Measurements from ENCODE around the gene KRAS. TPM values are rescaled to one million over a fixed set of nuclear protein-coding genes. Genes with fewer than 3 reads are reported as not detected.

Gene KRAS
- total and polyA plus RNA-seq, 4 donors, result 6.2 to 33.0 (median 14.1) TPM

DNA sequence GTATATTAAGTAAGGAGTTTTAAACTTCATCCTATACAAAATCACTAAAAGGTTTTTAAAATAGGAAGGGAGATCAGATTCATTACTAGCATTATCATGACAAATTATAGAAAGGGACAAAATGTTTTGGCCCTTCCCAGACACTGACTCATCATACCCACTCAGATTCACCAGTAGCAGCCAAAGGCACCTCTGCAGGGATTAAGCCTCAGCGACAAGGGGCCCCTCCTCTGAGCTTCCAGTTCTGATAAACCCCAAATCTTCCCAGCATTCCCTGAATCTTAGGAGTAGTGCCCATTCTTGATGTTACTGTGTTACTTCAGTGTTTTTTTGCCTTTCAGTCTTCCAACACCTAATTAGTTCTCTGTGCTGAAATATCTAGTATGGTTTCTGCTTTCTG is 14.5 kb downstream of the KRAS start:
- H3K4me3 ChIP-seq (ENCODE audit: low read depth in 1 of 3, low read length in 3 of 3), result no peak overlapping the region
- H3K27me3 ChIP-seq (ENCODE audit: control insufficient read depth in 4 of 4, insufficient read depth in 4 of 4, low read length in 3 of 4), result no peaks in the 10 kb centered on the region
- peaks cover 0 to 4% (median 2%) of the 10 kb centered on the region in 4 donors for H3K36me3 ChIP-seq (ENCODE audit: control insufficient read depth in 4 of 4, insufficient read depth in 3 of 4, low read depth in 1 of 4, low read length in 3 of 4)
- no peak overlapping the region for H3K27ac ChIP-seq (ENCODE audit: low read depth in 1 of 2, low read length in 2 of 2)
- H3K9ac ChIP-seq (ENCODE audit: low read depth in 1 of 2, low read length in 2 of 2), result no peak overlapping the region
- no peak for DNase-seq (ENCODE audit: low spot score)
- 81% methylated on average over 1 of the region's 1 CpG for WGBS
- no peaks in the 10 kb centered on the region for H3K4me1 ChIP-seq (ENCODE audit: control insufficient read depth in 4 of 4, insufficient read depth in 4 of 4, low read length in 3 of 4)
- TF ChIP-seq YY1 (IDR thresholded peaks at IDR 0.05) (no peak), GABPA (IDR thresholded peaks at IDR 0.05 in 1 of 2, conservative IDR thresholded peaks at IDR 0.05 in 1 of 2) (no peak), SP1 (IDR thresholded peaks at IDR 0.05) (no peak), FOXA2 (IDR thresholded peaks at IDR 0.05) (no peak), TAF1 (conservative IDR thresholded peaks at IDR 0.05) (no peak), RAD21 (IDR thresholded peaks at IDR 0.05) (no peak), RXRA (IDR thresholded peaks at IDR 0.05) (no peak), FOXA1 (IDR thresholded peaks at IDR 0.05) (no peak), NR2F2 (IDR thresholded peaks at IDR 0.05) (no peak)
- TF ChIP-seq, protein P1, sequence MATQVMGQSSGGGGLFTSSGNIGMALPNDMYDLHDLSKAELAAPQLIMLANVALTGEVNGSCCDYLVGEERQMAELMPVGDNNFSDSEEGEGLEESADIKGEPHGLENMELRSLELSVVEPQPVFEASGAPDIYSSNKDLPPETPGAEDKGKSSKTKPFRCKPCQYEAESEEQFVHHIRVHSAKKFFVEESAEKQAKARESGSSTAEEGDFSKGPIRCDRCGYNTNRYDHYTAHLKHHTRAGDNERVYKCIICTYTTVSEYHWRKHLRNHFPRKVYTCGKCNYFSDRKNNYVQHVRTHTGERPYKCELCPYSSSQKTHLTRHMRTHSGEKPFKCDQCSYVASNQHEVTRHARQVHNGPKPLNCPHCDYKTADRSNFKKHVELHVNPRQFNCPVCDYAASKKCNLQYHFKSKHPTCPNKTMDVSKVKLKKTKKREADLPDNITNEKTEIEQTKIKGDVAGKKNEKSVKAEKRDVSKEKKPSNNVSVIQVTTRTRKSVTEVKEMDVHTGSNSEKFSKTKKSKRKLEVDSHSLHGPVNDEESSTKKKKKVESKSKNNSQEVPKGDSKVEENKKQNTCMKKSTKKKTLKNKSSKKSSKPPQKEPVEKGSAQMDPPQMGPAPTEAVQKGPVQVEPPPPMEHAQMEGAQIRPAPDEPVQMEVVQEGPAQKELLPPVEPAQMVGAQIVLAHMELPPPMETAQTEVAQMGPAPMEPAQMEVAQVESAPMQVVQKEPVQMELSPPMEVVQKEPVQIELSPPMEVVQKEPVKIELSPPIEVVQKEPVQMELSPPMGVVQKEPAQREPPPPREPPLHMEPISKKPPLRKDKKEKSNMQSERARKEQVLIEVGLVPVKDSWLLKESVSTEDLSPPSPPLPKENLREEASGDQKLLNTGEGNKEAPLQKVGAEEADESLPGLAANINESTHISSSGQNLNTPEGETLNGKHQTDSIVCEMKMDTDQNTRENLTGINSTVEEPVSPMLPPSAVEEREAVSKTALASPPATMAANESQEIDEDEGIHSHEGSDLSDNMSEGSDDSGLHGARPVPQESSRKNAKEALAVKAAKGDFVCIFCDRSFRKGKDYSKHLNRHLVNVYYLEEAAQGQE (IDR thresholded peaks at IDR 0.05), result no peak
- TF ChIP-seq, protein P2, sequence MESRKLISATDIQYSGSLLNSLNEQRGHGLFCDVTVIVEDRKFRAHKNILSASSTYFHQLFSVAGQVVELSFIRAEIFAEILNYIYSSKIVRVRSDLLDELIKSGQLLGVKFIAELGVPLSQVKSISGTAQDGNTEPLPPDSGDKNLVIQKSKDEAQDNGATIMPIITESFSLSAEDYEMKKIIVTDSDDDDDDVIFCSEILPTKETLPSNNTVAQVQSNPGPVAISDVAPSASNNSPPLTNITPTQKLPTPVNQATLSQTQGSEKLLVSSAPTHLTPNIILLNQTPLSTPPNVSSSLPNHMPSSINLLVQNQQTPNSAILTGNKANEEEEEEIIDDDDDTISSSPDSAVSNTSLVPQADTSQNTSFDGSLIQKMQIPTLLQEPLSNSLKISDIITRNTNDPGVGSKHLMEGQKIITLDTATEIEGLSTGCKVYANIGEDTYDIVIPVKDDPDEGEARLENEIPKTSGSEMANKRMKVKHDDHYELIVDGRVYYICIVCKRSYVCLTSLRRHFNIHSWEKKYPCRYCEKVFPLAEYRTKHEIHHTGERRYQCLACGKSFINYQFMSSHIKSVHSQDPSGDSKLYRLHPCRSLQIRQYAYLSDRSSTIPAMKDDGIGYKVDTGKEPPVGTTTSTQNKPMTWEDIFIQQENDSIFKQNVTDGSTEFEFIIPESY (IDR thresholded peaks at IDR 0.05), result no peak
- TF ChIP-seq, protein P3, sequence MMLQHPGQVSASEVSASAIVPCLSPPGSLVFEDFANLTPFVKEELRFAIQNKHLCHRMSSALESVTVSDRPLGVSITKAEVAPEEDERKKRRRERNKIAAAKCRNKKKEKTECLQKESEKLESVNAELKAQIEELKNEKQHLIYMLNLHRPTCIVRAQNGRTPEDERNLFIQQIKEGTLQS (IDR thresholded peaks at IDR 0.05), result no peak
- H3K9me3 ChIP-seq (ENCODE audit: control insufficient read depth in 4 of 4, low read length in 3 of 4), result no peaks in the 10 kb centered on the region

DNA sequence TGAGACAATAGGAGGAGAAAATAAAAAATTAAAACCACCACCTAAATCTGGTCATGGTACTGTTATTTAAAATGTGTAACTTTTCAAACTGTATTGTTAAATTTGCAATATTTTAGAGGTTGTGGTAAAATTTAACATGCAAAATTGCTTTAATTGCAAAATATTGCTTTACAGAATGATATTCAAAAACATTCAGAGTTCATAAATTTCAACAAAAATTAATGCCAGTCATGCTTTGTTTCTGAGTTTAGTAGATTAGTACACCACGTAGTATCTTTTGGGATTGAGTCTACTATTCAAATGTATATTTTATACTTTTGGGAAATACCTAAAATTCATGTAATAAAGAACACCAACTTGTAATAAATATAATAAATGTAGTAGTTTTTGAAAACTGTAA is 37.4 kb downstream of the KRAS start:
- no peak overlapping the region for H3K27ac ChIP-seq (ENCODE audit: low read depth in 1 of 2, low read length in 2 of 2)
- no peak overlapping the region for H3K4me3 ChIP-seq (ENCODE audit: low read depth in 1 of 3, low read length in 3 of 3)
- peaks cover 0 to 5% (median 1%) of the 10 kb centered on the region in 4 donors for H3K36me3 ChIP-seq (ENCODE audit: control insufficient read depth in 4 of 4, insufficient read depth in 3 of 4, low read depth in 1 of 4, low read length in 3 of 4)
- no peaks in the 10 kb centered on the region for H3K27me3 ChIP-seq (ENCODE audit: control insufficient read depth in 4 of 4, insufficient read depth in 4 of 4, low read length in 3 of 4)
- 97% methylated on average over 1 of the region's 1 CpG for WGBS
- no peak overlapping the region for H3K9ac ChIP-seq (ENCODE audit: low read depth in 1 of 2, low read length in 2 of 2)
- H3K9me3 ChIP-seq (ENCODE audit: control insufficient read depth in 4 of 4, low read length in 3 of 4), result no peaks in the 10 kb centered on the region
- H3K4me1 ChIP-seq (ENCODE audit: control insufficient read depth in 4 of 4, insufficient read depth in 4 of 4, low read length in 3 of 4), result peaks cover 0 to 16% (median 4%) of the 10 kb centered on the region in 4 donors
- no peak for DNase-seq (ENCODE audit: low spot score)
- TF ChIP-seq, protein P4, sequence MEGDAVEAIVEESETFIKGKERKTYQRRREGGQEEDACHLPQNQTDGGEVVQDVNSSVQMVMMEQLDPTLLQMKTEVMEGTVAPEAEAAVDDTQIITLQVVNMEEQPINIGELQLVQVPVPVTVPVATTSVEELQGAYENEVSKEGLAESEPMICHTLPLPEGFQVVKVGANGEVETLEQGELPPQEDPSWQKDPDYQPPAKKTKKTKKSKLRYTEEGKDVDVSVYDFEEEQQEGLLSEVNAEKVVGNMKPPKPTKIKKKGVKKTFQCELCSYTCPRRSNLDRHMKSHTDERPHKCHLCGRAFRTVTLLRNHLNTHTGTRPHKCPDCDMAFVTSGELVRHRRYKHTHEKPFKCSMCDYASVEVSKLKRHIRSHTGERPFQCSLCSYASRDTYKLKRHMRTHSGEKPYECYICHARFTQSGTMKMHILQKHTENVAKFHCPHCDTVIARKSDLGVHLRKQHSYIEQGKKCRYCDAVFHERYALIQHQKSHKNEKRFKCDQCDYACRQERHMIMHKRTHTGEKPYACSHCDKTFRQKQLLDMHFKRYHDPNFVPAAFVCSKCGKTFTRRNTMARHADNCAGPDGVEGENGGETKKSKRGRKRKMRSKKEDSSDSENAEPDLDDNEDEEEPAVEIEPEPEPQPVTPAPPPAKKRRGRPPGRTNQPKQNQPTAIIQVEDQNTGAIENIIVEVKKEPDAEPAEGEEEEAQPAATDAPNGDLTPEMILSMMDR (IDR thresholded peaks at IDR 0.05; ENCODE audit: low read depth, low read length, missing input control), result no peak
- TF ChIP-seq, protein P3 (IDR thresholded peaks at IDR 0.05), result no peak
- TF ChIP-seq TAF1 (conservative IDR thresholded peaks at IDR 0.05) (no peak), RAD21 (IDR thresholded peaks at IDR 0.05) (no peak), HNF4A (conservative IDR thresholded peaks at IDR 0.05) (no peak), FOXA2 (IDR thresholded peaks at IDR 0.05) (no peak), EGR1 (IDR thresholded peaks at IDR 0.05; ENCODE audit: low read depth in 2 of 2) (no peak), GABPA (IDR thresholded peaks at IDR 0.05 in 1 of 2, conservative IDR thresholded peaks at IDR 0.05 in 1 of 2) (no peak), JUND (IDR thresholded peaks at IDR 0.05) (no peak), RXRA (IDR thresholded peaks at IDR 0.05) (no peak), SP1 (IDR thresholded peaks at IDR 0.05) (no peak), YY1 (IDR thresholded peaks at IDR 0.05) (no peak), NR2F2 (IDR thresholded peaks at IDR 0.05) (no peak)
- TF ChIP-seq, protein P5, sequence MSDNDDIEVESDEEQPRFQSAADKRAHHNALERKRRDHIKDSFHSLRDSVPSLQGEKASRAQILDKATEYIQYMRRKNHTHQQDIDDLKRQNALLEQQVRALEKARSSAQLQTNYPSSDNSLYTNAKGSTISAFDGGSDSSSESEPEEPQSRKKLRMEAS (IDR thresholded peaks at IDR 0.05), result no peak
- TF ChIP-seq, protein P1 (IDR thresholded peaks at IDR 0.05), result no peak
- TF ChIP-seq, protein P2 (IDR thresholded peaks at IDR 0.05), result no peak

Measured in liver (tissue), 9 donors.